Inferior parietal cortex (tissue), 1 donor: ENCODE measurements around the gene KMT2C.
"Not testable (repeated sequence)": the region's sequence is repeated elsewhere in the genome, so short reads cannot be mapped to it uniquely, and the experiment has no call there.

Experiments used
- DNase-seq: peaks from one replicate; pipeline ENCODE4 v3.0.0-alpha.2; 2016; ENCODE audit errors: extremely low spot score

Gene KMT2C

DNA sequence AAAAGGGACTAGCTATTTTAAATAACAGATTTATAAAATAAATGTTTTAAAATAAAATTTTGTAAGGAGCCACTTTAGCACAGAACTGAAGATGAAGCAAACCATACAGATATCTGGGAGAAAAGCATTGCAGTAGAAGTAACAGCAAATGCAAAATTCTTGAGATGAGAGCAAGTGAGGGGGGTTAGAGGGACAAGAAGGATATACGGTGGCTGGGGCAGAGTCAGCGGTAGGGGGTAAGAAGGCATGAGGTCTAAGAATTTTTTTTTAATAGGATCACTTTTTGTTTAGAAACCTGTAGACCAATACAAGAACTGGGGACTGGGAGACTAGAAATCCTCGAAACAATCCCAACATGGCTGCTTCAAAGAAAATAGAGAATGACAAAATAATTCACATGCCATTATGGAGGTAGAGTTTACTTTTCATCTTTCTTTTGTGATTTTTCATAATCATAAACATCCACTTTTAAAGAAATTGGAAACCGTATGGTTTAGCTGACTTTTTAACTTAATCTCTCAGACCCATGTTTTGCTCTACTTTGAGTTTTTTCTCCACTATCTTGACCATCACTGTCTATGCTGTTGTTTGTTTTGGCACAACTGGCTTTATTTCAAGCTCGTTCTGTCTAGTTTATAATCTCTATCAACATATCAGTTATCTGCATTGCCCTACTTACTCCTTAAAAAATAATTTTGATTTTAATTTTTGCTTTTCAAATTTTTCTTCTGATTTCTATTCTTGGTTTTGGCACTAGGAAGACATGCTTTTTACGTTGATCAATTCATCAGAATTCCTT, 73.5 kb downstream of the KMT2C start:
- DNase-seq = no peak

DNA sequence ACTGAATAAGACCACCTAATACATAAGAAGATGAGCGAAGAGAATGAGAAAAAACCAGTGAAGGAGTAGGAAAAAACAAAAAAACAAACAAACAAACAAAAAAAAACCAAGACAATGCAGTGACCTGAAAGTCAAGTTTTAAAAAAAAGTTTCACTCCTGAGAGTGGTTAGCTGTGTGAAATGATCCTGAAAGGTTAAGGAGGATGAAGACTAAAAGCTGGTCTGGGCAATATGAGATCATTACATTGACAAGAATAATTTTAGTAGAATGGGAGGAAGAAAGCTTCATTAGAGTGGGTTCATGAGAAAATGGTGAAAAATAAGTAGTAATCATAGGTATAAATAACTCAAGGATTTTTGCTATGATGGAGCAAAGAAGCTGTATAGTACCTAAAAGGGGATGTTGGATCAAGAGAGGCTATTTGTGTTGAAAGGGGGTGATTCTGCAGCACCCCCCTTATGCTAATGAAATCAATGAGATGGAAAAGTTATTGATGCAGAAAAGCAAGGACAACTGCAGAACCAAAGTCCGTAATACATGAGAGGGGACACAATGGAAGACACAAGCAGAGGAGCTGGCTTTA, 80.2 kb downstream of the KMT2C start:
- no peak for DNase-seq

DNA sequence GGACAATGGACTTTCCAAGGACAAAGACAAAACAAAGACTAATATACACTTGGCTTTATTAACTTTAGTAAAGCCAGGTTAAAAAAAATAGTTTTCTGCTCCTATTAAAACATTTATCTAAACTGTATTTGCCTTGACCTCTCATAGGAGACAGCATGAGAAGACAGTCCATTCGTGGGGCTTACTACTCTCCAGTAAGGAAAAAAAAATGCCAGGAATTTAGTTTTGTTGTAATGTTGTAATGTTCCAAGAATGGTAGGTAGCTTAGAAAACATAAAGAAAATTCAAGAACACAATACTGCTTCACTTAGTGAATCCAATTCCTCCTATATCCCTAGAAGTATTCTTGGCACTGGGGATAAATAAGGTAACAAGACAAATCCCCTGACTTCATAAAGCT, 81.7 kb downstream of the KMT2C start:
- DNase-seq = no peak

DNA sequence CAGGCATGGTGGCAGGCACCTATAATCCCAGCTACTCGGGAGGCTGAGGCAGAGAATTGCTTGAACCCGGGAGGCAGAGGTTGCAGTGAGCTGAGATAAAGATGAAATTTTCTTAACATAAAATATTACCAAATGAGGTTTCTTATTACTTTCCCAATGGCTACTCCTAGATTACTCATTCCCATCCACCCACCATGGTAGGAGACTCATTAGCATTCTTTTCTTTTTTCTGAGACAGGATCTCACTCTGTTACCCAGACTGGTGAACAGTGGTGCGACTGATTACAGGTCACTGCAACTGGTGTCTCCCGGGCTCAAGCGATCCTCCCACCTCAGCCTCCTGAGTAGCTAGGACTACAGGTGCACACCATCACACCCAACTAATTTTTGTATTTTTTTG, 82.5 kb downstream of the KMT2C start:
- DNase-seq = not testable (repeated sequence)

DNA sequence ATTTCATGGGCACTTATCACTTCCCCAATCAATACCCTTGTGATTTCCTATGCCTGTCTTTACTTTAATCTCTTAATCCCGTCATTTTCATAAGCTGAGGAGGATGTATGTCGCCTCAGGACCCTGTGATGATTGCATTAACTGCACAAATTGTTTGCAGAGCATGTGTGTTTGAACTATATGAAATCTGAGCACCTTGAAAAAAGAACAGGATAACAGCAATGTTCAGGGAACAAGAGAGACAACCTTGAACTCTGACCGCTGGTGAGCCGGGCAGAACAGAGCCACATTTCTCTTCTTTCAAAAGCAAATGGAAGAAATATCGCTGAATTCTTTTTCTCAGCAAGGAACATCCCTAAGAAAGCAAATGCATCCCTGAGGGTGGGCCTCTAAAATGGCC, 84.1 kb downstream of the KMT2C start:
- not testable (repeated sequence) for DNase-seq

DNA sequence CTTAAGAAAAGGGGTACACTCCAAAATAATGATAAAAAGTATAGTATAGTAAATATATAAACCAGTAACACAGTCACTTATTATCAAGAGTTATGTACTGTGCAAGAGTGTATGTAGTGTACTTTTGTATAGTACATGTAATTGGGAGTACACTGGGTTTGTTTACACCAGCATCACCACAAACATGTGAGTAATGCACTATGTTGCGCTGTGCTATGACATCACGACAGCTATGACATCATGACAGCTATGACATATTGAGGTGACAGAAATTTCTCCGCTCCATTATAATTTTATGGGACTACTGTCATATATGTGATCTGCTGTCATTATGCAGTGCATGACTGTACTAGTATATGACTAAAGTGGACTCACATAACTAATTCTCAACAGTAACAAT, 84.6 kb downstream of the KMT2C start:
- no peak for DNase-seq

DNA sequence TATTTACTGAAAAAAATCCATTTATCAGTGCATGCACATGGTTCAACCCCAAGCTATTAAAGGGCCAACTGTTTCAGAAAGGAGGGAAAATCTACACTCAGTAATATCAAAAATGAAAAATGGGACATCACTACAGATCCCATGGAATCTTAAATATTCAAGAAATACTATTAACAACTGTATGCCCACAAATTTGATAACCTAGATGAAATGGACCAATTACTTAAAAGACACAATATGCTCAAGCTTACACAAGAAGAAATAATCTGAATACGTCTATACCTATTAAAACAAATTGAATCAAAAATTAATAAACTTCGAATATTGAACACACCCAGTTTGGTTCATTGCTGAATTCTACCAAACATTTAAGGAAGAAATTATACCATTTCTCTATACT, 87.9 kb downstream of the KMT2C start:
- DNase-seq = no peak

DNA sequence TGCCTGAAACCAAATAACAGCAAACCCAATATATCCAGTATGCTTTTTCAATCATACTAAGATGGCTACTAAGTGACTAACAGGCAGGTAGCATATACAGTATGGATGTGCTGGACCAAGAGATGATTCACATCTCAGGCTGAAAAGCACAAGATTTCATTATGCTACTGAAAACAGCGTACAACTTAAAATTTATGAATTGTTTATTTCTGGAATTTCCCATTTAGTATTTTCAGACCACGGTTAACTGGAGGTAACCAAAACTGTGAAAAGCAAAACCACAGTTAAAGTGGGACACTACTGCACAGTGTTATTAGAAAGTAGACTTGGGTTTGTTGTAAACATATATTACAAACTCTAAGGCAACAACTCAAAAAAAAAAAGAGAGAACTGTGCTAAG, 91.5 kb downstream of the KMT2C start:
- no peak for DNase-seq

DNA sequence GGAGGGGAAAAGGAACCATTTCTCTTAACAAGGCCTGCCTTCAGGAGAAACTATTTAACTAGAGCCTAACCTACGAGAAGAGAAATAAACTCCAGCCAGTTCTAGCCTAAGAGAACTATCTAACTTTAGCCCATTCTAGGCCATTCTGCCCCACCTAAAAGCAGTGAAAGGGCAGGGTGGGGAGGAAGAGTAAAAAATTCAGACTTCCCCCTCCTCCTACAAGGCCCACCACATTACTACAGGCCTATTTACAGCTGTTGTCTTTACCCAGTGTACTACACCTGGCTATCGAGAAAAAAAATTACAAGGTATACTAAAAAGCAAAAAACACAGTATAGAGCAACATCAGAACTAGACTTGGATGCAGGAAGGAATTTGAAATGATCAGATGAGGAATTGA, 93.0 kb downstream of the KMT2C start:
- DNase-seq = no peak

DNA sequence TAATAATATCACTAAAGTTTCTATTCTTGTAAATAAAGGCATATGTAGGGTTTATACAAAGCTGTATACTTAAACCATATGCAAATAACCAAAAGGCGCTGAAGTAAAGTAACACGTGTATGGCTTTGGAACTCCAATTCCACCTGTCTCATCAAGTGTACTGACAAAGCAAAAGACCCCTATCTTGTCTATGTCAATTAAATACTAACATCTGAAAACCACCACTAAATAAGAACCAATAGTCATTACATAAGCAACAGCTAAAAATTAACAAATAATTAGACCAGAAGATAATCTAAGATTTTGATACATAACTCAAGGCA, 93.9 kb downstream of the KMT2C start:
- DNase-seq = no peak

DNA sequence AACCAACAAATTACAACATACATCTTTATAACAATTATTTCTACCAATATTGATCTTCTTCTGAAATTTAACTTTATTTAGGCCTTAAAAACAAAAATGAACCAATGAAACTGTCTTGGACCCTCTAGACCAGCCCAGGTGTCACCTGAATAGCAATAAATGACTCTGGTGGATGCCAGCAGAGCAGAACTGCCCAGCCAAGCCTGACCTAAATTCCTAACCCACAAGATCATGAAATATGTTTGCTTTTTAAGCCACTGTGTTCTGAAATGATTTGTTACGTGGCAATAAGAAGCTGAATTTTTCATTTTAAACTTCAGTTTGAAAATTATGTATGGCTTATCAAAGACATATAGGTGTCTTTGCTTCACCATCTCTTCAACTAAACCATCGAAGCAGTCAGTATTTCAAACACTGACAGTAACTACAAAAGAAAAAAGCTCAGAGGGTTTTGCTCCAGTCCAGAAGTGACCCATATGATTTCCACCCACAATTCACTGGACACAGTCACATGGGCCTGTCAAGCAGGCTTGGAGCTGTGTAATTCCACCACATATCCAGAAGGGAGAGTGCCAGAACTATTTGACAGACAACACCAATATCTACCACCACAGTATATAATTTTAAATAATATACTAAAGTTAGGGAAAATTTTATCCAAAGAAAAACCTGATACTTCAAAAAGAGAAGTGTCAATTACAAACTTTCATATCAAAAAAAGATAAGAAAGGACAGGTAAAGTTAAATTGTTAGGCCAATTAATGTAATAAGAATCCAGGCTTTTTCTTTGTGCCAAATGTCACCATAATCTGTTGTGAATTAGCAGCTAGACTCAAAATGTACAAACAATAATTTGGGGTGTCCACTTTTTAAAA, 94.5 kb downstream of the KMT2C start:
- peak; percentile 58 for DNase-seq

DNA sequence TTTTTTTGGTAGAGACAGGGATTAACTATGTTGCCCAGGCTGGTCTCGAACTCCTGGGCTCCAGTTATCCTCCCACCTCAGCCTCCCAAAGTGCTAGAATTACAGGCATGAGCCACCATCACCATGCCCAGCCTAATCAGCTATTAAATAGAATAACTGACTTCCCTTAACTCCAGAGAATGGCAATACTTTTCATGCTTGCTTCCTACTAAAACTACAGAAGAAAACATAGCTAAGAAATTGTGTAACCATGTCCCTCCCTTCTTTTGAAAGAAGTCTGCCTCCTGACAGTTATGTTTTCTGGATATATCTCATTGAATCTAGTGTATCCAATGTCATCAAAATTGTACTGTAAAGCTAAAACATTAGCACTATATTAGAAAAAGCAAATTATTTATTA, 95.6 kb downstream of the KMT2C start:
- no peak for DNase-seq

DNA sequence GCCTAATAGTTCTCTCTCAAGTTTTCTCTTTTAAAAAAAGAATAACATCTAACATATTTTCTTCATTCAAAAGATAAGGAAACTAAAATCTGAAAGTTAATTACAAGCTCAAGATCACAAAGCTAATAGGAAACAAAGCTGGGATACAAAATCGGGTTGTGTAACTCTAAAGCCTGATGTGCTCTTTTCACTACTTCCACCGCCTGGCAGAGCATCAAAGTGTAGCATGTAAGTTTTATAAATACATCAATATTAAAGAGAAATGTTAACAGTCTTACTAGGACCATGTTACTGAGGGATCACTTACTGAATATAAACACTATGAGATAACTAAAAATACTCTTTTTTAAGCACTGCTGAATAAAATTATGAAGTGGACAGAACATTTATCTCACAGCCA, 97.2 kb downstream of the KMT2C start:
- DNase-seq = no peak

DNA sequence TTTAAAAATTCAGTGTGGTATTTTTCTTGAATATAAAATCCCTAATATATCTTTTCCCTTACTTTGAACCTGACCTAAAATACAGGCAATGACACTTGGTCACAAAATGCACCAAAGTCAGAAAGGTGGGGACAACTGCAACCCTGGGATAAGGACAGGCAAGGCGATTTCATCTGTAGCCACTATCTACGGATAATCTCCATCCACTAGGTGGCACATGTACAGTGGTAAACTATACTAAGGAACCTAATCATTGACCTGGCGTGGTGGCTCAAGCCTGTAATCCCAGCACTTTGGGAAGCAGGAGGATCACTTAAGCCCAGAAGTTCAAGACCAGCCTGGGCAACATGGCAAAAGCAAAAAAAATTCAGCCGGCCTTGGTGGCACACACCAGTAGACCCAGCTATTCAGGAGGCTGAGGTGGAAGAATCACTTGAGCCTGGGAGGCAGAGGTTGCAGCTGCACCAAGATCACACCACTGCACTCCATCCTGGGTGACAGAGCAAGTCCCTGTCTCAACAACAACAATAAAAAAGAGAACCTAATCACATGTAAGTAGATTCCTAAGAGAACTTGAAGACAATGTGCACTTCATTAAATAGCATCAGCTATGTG, 98.9 kb downstream of the KMT2C start:
- peak; percentile 38 for DNase-seq

DNA sequence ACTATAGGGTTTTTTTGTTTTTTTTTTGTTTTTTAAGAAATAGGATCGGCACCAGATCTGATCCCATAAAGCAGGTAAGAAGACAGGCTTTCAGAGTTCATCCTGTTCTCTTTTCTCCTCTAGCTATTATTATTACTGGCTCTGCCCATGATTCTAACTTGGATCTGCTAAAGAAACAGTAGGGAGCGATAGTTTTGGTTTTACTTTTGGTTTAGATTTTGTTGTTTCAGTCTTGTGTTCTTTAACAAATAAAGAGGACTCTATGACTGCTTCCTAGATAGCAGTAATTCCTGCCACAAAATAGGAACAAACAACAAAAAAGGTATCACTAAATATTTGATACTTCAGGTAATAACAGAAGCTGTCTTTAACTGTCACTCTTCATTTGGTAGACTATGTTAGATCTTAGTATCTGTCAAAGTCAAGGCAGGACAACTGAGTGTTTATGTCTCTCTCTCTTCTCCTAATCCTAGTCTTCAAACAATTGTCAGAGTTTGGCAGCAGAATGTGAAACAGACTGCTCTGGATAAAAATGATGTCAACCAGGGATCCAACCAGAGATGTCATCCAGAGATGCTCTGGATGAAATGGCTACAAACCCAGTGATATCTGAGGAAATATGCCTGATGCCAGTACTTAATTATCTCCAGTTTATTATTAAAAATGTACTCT, 99.8 kb downstream of the KMT2C start:
- DNase-seq = peak; percentile 17

DNA sequence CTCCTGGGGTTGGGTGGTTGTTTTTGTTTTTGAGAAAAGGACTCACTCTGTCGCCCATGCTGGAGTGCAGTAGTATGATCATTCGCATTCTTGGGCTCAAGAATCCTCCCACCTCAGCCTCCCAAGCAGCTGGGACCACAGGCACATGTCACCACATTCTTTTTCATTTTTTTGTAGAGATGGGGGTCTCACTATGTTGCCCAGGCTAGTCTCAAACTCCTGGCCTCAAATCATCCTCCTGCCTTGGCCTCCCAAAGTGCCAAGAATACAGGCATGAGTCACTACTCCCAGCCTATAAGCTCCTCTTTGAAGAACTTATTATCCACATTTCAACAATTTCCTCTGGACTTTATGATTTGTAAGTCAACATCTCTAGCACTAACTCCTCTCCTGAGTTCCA, 102.7 kb downstream of the KMT2C start:
- DNase-seq = no peak

DNA sequence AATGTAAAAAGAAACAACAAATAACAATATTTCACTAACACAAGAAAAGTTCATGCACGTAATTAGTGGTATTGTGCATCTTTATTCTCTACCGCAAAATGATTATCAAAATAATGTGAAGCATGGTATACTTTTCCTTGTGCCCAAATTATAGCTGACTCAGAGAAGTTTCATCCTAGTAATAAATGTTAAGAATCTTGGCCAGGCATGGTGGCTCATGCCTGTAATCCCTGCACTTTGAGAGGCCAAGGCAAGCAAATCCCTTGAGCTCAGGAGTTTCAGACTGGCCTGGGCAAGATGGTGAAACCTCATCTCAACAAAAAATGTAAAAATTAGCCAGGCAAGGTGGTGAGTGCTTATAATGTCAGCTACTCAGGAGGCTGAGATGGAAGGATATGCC, 105.0 kb downstream of the KMT2C start:
- DNase-seq = no peak

DNA sequence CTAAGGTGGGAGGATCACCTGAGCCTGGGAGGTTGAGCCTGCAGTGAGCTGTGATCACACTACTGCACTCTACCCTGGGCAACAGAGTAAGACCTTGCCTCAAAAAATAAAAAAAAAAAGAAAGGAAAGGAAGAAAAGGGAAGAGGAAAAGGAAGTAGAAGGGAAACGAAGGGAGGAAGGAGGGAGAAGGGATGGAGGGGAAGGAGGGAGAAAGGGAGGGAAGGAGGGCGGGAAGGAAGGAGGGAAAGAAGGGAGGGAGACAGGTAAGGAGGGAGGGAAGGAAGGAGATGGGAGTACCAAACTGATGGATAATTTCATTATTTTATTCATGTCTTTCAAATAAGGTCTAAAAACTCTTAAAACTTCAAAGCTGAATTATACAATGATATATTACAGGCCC, 106.3 kb downstream of the KMT2C start:
- no peak for DNase-seq

DNA sequence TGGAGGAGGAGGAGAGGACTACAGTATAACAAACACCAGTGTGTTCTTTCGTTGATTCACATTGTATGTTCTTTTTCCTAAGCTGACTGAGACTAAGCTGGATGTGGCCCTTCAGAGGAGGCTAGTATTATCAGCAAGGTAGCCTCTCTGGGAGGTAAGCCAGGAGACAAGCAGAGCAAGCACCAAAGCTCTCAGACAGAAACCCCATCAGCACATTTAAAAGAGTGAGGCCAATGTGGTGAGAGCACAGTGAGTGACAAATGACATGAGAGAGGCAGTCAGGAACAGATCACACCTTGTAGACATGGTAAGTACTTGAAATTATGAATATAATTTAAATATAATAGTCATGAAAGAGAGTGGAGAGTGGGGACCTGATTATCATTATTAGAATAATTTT, 107.6 kb downstream of the KMT2C start:
- DNase-seq = no peak

DNA sequence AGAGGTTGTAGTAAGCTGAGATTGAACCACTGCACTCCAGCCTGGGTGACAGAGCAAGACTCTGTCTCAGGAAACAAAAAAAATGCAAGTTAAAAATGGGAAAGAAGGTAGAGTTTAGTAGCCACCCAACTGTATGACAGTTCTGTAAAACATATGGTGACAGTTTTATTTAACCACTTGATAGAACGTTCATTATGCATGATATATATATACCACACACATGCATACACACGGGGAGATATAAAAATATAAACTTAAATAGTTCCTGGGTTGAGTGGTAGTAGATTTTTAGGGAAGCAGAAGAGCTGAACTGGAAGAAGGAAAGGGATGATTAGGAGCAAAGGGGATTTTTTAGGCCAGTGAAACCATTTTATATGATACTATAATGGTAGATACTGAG, 120.0 kb downstream of the KMT2C start:
- DNase-seq = no peak

DNA sequence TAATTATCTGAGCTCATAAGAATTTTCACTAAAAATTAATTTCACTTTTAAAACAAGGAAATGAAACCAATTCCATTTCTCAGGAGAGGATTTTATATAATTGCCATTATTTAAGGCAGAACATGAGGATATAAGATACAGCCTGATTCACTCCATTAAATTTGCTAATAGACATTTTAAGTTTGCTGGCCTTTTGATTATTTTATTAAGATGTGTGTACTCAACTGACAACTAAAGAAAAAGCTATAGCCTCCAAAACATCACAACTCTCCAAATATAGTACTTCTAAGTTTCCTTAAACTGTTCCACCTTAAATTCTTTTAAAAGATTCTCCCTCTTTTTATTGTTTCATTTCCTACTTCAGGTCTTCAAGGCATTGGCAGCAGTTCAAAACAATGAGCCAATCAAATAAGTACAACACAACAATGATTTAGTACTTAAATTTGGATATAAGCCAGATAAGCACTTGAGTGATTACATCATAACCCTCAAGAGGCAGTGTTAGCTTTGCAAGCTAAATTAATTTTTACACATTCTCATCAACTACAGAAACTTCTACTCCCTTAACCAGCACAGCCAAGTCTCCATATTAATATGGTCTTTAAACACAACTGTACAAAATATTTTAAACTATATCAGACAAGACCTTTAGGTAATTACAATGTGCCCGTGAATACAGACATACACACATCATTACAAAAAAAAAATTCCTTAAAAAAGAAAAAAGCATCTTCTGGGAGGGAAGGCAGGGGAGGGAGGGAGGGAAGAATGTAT, 121.8 kb downstream of the KMT2C start:
- DNase-seq = no peak
